ENCODE measurements around the gene ARL6IP6.

DNA sequence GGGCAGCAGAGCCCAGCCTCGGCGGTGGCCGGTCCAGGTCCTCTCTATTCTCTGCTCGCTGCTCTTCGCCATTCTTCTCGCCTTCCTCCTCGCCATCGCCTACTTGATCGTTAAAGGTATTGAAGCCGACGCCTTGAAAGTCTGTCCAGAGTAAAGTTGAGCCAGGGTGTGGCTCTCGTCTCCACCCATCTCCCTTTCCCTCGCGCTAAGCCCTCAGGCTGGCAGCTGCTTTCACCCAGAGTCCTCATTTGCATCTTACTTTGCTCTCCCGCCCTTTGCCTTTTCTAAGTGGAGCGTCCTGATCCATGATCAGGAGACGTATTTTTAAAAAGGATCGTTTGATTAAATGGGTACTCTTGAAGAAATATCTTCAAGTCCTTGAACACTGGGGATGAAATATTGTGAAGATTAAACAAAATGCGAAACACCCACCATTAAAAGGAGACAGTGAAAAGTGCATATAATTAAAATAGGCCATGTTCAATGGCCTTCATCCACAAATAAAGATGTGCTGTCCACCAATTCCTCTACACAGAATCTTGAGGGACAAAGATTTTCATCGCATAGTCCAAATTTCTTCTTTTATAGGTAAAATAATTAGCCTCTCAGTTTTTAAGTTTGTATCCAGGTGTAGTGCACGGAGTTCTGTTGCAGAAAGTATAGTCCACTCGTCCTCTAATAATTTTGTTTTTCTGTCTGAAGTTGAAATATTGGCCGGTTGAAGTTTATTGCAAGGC, 657 bp downstream of the ARL6IP6 start:
- TF ChIP-seq, protein P1, sequence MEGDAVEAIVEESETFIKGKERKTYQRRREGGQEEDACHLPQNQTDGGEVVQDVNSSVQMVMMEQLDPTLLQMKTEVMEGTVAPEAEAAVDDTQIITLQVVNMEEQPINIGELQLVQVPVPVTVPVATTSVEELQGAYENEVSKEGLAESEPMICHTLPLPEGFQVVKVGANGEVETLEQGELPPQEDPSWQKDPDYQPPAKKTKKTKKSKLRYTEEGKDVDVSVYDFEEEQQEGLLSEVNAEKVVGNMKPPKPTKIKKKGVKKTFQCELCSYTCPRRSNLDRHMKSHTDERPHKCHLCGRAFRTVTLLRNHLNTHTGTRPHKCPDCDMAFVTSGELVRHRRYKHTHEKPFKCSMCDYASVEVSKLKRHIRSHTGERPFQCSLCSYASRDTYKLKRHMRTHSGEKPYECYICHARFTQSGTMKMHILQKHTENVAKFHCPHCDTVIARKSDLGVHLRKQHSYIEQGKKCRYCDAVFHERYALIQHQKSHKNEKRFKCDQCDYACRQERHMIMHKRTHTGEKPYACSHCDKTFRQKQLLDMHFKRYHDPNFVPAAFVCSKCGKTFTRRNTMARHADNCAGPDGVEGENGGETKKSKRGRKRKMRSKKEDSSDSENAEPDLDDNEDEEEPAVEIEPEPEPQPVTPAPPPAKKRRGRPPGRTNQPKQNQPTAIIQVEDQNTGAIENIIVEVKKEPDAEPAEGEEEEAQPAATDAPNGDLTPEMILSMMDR (IDR thresholded peaks at IDR 0.05; ENCODE audit: insufficient read depth, low read length, poor library complexity, severe bottlenecking): no peak
- TF ChIP-seq EZH2phosphoT487 (conservative IDR thresholded peaks at IDR 0.05; ENCODE audit: low read length): no peak
